ENCODE measurements around the gene HOXB9. TPM values are rescaled to one million over a fixed set of nuclear protein-coding genes. Genes with fewer than 3 reads are reported as not detected.
A peak's percentile ranks its signal among the peaks of the same experiment; 100 is the strongest.

Gene HOXB9
- total RNA-seq, 2 experiments from 2014 or later: 8.4 to 19.6 TPM

DNA sequence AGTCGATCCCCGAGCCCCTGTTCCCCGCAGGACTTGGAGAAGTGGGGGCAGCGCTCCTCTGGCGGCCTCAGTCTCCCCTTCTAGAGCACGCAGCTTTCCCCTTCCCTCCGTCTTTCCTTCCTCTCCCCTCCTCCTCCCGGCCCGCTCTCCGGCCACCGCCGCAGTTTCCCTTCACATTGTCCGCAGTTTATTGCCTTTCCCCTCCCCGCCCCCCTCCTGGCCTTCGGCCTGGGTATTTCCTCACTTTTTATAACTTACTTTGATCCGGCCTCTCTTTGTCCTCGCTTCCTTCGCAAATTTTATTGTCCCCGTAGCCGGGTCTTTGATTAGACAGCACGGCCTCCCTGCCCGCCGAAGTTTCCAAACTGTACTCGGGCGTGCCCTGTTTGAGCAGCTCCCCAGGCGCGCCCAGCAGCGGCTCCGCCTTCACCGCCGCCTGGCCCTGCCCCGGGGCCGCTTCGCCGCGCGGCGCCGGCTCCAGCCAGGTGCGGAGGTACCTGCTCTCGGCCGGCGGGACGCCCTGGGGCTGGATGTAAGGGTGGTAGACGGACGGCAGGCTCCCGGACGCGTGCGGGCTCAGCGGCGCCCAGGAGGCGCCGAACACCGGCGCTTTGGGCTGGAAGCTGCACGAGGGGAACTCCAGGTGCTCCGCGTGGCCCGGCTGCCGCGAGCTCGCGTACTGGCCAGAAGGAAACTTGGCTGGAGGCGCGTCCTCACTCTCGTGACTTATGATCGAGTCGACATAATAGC is 488 bp downstream of the HOXB9 start:
- CTCF ChIA-PET: interaction anchor here (0.6 to 11.2 kb wide), 17 partner anchors 8 to 654 kb away, joined by 3 to 190 read pairs (median 4); partner anchors contain the start of genes CDK5RAP3, HOXB5 and PRAC2
- peak overlapping the region; percentile 75 for H3K4me3 Mint-ChIP-seq
- peaks cover 2% of the 10 kb centered on the region for H3K36me3 Mint-ChIP-seq
- peak overlapping the region; percentile 76 for H3K27ac Mint-ChIP-seq
- peaks cover 19% of the 10 kb centered on the region for H3K4me1 Mint-ChIP-seq
- no peaks in the 10 kb centered on the region for H3K9me3 Mint-ChIP-seq (ENCODE audit: low read depth)
- DNase-seq: peak; percentile 60
- ATAC-seq: peak; percentile 75
- H3K27me3 Mint-ChIP-seq: peaks cover 84% of the 10 kb centered on the region

DNA sequence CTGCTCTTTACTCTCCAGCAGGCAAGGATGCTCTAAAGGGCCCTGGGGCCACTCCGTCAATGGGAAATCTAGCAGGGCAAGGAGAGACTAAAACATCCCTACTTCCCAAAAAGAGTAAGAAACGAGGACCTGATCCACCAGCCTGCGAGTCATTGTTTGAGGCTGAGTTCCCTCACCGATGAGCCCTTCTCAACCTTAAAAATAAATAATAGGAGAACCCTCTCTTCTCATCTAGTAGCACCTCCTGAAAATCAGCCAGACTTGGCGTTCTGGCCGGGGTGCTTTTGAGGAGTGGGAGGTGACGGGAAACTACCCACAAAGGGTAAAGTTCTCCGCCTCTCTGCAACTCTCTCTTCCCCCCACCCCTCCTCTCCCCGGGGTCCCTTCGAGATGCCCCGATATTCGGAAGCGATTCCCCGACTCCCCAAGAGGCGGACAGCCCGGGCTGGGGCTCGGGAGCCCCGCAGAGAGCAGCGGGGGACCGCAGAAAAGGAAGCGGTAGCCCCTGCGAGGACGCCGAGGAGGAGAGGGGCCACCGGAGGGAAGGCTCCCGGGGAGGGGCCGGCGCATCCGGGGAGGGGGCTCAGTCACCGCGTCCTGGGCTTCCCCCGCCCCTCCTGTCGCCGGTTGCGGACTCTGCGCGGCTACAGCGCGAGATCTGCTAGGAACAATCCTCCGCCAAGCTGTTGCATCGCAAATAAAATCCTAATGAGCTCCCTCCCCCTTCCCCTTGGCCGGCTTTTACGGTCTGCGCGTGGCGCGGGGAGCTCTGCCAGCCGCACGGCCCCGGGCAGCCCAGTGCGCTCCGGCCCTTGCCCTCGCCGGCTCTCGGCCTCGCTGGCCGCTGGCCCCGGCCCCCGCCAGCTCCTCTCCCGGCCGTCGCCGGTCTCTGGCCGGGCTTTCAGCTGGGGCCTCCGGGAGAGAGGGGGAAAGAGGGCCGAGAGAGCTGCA is 1.3 kb downstream of the HOXB9 start:
- Mint-ChIP-seq H3K36me3 (peaks cover 2% of the 10 kb centered on the region), H3K9me3 (ENCODE audit: low read depth) (no peaks in the 10 kb centered on the region), H3K4me3 (peak overlapping the region; percentile 75), H3K27me3 (peaks cover 85% of the 10 kb centered on the region), H3K27ac (no peak overlapping the region), H3K4me1 (peaks cover 19% of the 10 kb centered on the region)
- DNase-seq (peak; percentile 58), ATAC-seq (peak; percentile 23)
- CTCF ChIA-PET: interaction anchor here (0.6 to 11.2 kb wide), 15 partner anchors 9 to 653 kb away, joined by 3 to 190 read pairs (median 4); partner anchors contain the start of genes CDK5RAP3, HOXB5 and PRAC2

DNA sequence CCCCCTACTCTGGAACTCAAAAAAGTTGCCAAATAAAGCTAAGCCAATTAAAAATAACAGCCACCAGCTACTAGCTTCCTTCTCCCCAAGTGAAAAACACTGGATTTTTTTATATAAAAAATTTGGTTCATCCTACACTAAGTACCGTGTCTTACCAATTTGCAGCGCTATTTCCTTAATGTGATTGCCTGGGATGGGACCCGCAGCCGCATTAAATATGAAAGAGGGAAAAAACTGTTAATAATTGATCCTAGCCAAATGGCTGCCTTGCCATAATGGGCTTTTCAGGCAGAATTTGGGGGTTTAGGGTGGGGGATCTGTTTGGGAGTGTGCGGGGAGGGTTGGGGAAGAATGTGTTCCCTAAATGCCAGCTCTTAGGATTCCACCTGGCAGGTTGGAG is 2.0 kb downstream of the HOXB9 start:
- Mint-ChIP-seq H3K4me3 (peak overlapping the region; percentile 75), H3K4me1 (peaks cover 22% of the 10 kb centered on the region)

GRCh38 chr17:48623583-48623982 is 2.6 kb downstream of the HOXB9 start:
- H3K9me3 Mint-ChIP-seq (ENCODE audit: low read depth): no peaks in the 10 kb centered on the region
- H3K4me3 Mint-ChIP-seq: no peak overlapping the region
- peaks cover 84% of the 10 kb centered on the region for H3K27me3 Mint-ChIP-seq
- CTCF ChIA-PET: interaction anchor here (0.9 to 11.2 kb wide), 8 partner anchors 8 to 597 kb away, joined by 3 to 190 read pairs (median 4); partner anchors contain the start of gene HOXB5
- DNase-seq (no peak), ATAC-seq (no peak)
- peaks cover 27% of the 10 kb centered on the region for H3K4me1 Mint-ChIP-seq
- H3K27ac Mint-ChIP-seq: no peak overlapping the region
- H3K36me3 Mint-ChIP-seq: peaks cover 2% of the 10 kb centered on the region

More for the DNA sequence above, 2.0 kb downstream of the HOXB9 start:
- CTCF ChIA-PET: interaction anchor here (0.9 to 11.2 kb wide), 8 partner anchors 8 to 597 kb away, joined by 3 to 190 read pairs (median 4); partner anchors contain the start of gene HOXB5
- Mint-ChIP-seq H3K27ac (no peak overlapping the region), H3K36me3 (peaks cover 2% of the 10 kb centered on the region), H3K27me3 (peaks cover 84% of the 10 kb centered on the region), H3K9me3 (ENCODE audit: low read depth) (no peaks in the 10 kb centered on the region)
- no peak for DNase-seq
- no peak for ATAC-seq

- Mint-ChIP-seq H3K4me3 (no peak overlapping the region), H3K9me3 (ENCODE audit: low read depth) (no peaks in the 10 kb centered on the region), H3K36me3 (peaks cover 2% of the 10 kb centered on the region), H3K27ac (no peak overlapping the region), H3K4me1 (peaks cover 33% of the 10 kb centered on the region), H3K27me3 (peaks cover 84% of the 10 kb centered on the region)
- CTCF ChIA-PET: interaction anchor here (0.7 to 11.2 kb wide), 6 partner anchors 15 to 596 kb away, joined by 3 to 190 read pairs (median 4); partner anchors contain the start of gene HOXB5
- no peak for ATAC-seq
- no peak for DNase-seq
Observed at GRCh38 chr17:48622857-48623256, 3.3 kb downstream of the HOXB9 start.

DNA sequence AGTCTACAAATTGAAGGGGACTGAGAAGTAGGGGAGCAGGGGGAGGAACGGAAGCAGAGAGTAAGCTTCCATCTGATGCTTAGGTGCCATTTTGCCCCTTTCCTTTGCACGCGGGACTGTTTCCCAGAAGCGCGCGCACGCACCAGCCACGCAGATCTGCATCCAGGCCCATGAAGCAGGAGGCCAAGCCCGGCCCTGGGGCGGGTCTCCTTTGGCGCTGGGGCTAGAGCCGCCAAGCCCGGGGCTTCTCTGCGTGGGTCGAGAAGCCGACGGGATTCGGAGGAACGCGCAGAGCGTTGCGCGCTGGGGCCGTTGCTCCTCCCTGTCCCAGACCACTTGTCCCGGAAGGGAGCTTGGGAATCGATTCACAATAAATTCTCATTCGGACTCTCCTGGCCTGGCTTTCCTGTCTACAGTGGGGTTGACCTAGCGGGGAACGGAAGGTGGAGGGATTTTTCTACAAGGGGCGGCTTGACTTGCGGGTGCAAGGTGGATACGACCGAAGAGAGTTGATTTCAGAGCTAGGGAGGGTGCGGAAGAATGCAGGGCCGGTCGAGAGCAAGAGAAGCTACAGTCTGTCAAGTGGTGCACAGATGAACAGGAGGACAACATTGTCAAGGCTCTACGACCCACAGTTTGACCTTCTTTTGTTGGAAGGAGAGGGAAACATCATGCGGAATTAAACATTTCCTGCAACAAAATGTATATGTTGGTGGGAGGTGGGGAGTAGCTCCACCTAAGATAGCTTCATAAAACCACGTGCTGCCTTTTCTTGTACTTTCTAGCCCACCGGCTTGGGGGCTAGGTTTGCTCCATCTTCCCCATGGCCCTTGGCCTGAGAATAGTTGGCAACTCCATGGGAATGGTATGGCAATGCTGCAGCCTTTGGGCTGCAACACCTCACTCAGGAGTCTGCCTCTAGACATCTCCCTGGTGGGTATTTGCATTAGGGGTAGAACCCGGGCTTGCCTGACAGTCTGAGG is 4.5 kb downstream of the HOXB9 start:
- peaks cover 84% of the 10 kb centered on the region for H3K27me3 Mint-ChIP-seq
- no peak for DNase-seq
- CTCF ChIA-PET: interaction anchor here (0.8 to 11.2 kb wide), 6 partner anchors 8 to 286 kb away, joined by 3 to 190 read pairs (median 4); partner anchors contain the start of genes ATP5MC1 and HOXB5
- no peaks in the 10 kb centered on the region for H3K9me3 Mint-ChIP-seq (ENCODE audit: low read depth)
- peaks cover 2% of the 10 kb centered on the region for H3K36me3 Mint-ChIP-seq
- H3K4me3 Mint-ChIP-seq: no peak overlapping the region
- ATAC-seq: no peak
- H3K27ac Mint-ChIP-seq: no peak overlapping the region
- peaks cover 36% of the 10 kb centered on the region for H3K4me1 Mint-ChIP-seq

GRCh38 chr17:48620461-48621139 is 5.6 kb downstream of the HOXB9 start:
- no peak overlapping the region for H3K27ac Mint-ChIP-seq
- H3K9me3 Mint-ChIP-seq (ENCODE audit: low read depth): no peaks in the 10 kb centered on the region
- CTCF ChIA-PET: interaction anchor here (0.8 to 11.2 kb wide), 6 partner anchors 17 to 290 kb away, joined by 3 to 190 read pairs (median 3); partner anchors contain the start of gene ATP5MC1
- DNase-seq (no peak), ATAC-seq (no peak)
- H3K27me3 Mint-ChIP-seq: peaks cover 91% of the 10 kb centered on the region
- no peak overlapping the region for H3K4me3 Mint-ChIP-seq
- peaks cover 2% of the 10 kb centered on the region for H3K36me3 Mint-ChIP-seq
- peaks cover 32% of the 10 kb centered on the region for H3K4me1 Mint-ChIP-seq

- DNase-seq (no peak), ATAC-seq (no peak)
- H3K4me1 Mint-ChIP-seq: peaks cover 32% of the 10 kb centered on the region
- no peak overlapping the region for H3K27ac Mint-ChIP-seq
- peaks cover 94% of the 10 kb centered on the region for H3K27me3 Mint-ChIP-seq
- H3K36me3 Mint-ChIP-seq: peaks cover 2% of the 10 kb centered on the region
- CTCF ChIA-PET: interaction anchor here (1.0 to 11.2 kb wide), 8 partner anchors 9 to 594 kb away, joined by 3 to 190 read pairs (median 11); no protein-coding TSS in a partner anchor
- H3K9me3 Mint-ChIP-seq (ENCODE audit: low read depth): no peaks in the 10 kb centered on the region
- H3K4me3 Mint-ChIP-seq: no peak overlapping the region
Observed at GRCh38 chr17:48619826-48620449, 6.2 kb downstream of the HOXB9 start.

GRCh38 chr17:48618256-48618896 is 7.8 kb downstream of the HOXB9 start:
- Mint-ChIP-seq H3K9me3 (ENCODE audit: low read depth) (no peaks in the 10 kb centered on the region), H3K27me3 (peaks cover 96% of the 10 kb centered on the region), H3K4me1 (peaks cover 34% of the 10 kb centered on the region), H3K4me3 (peak overlapping the region; percentile 31), H3K27ac (peak overlapping the region; percentile 36), H3K36me3 (peaks cover 2% of the 10 kb centered on the region)
- ATAC-seq (peak; percentile 76), DNase-seq (peak; percentile 86)
- CTCF ChIA-PET: interaction anchor here (0.7 to 11.2 kb wide), 41 partner anchors 8 to 776 kb away, joined by 3 to 190 read pairs (median 4); partner anchors contain the start of genes COPZ2, HOXB13, HOXB9 and PRAC2

DNA sequence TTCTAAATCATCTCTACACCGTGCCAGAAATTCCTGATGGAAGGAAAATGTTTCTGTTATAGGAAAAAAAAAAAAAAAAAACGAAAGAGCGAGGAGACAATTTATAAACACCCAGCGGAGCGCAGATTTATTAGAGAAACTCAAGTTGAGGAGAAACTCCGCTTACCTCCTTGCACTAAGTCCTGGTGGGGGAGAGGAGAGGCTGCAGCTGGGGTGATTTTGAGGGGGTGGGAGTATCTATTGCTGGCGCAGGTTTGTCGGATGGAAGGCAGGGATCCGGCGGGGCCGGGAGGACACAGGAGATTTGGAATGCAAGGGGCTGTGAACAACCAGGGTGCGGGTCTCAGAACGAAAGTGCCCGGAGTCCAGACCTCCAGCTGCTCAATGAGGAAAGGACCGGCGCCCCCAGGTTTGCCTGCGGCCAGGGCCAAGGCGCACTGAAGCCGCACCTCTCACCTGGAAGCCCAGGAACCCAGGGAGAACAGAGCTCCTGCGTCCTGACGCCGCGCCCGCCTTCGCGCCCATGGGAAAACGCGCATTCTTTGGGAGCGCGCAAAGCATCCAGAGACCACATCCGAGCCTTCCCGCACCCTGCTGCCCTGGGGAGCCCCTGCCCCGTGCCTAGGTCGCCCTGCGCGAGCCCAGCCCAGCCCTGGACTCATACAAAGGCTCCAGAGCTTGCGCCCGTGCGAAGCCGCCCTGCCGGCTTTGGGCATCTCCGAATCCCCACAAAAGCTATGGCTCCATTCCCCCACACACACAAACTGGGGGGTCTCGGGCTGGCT is 8.5 kb downstream of the HOXB9 start:
- ATAC-seq (no peak), DNase-seq (no peak)
- CTCF ChIA-PET: interaction anchor here (0.7 to 11.2 kb wide), 32 partner anchors 9 to 775 kb away, joined by 3 to 190 read pairs (median 4); partner anchors contain the start of genes COPZ2, HOXB13, HOXB9 and PRAC2
- no peak overlapping the region for H3K4me3 Mint-ChIP-seq
- peaks cover 2% of the 10 kb centered on the region for H3K36me3 Mint-ChIP-seq
- no peaks in the 10 kb centered on the region for H3K9me3 Mint-ChIP-seq (ENCODE audit: low read depth)
- no peak overlapping the region for H3K27ac Mint-ChIP-seq
- peaks cover 94% of the 10 kb centered on the region for H3K27me3 Mint-ChIP-seq
- peaks cover 37% of the 10 kb centered on the region for H3K4me1 Mint-ChIP-seq

All from activated CD8-positive, alpha-beta memory T cell treated with anti-CD3 and anti-CD28 coated beads, Interleukin-2, amount 10 ng/mL, durations not matched to agents 7 days and 5 days (primary cell).